ENCODE results near the gene TARBP1.

- no peak for TF ChIP-seq CTCF (conservative IDR thresholded peaks at IDR 0.05)
- no peak for TF ChIP-seq EZH2 (IDR thresholded peaks at IDR 0.05; ENCODE audit: low read depth)
These were observed 47.9 kb upstream of the TARBP1 start for GRCh38 chr1:234526922-234527321.

All from PC-9 (cell line).